SJSA1 (cell line): ENCODE results near the gene FANCD2. TPM values are rescaled to one million over a fixed set of nuclear protein-coding genes. Genes with fewer than 3 reads are reported as not detected.
"Not testable (repeated sequence)": the region's sequence is repeated elsewhere in the genome, so short reads cannot be mapped to it uniquely, and the experiment has no call there.

Experiments used
- DNase-seq, 2 experiments: peaks; one replicate each; pipeline ENCODE4 v3.0.0-alpha.2; 2015 to 2020; ENCODE audit warnings: low spot score in 2 of 2, low read depth in 1 of 2
- H3K27ac ChIP-seq: fragments of 250-450 bp; sonication (Bioruptor Pico); 2 replicates; pipeline ENCODE4 v1.5.1; 2020; ENCODE audit warnings: mild to moderate bottlenecking, moderate library complexity
- H3K27me3 ChIP-seq: fragments of 250-450 bp; sonication (Bioruptor Pico); replicated peaks from 2 replicates; pipeline ENCODE4 v1.5.1; 2020; ENCODE audit warnings: mild to moderate bottlenecking, moderate library complexity
- H3K36me3 ChIP-seq: fragments of 250-450 bp; sonication (Bioruptor Pico); 2 replicates; pipeline ENCODE4 v1.5.1; 2020; ENCODE audit warnings: mild to moderate bottlenecking
- H3K4me1 ChIP-seq: fragments of 250-450 bp; sonication (Bioruptor Pico); replicated peaks from 2 replicates; pipeline ENCODE4 v1.6.1; 2021; ENCODE audit warnings: mild to moderate bottlenecking
- H3K4me3 ChIP-seq: fragments of 250-450 bp; sonication (Bioruptor Pico); 2 replicates; pipeline ENCODE4 v1.5.1; 2020; ENCODE audit warnings: mild to moderate bottlenecking
- H3K9me3 ChIP-seq: fragments of 250-450 bp; sonication (Bioruptor Pico); replicated peaks from 2 replicates; pipeline ENCODE4 v1.5.1; 2020; ENCODE audit warnings: mild to moderate bottlenecking
- total RNA-seq: library from RNA; depleted of rRNA; stranded (reverse); fragments of >200 nt; shearing (Covaris generic); gene quantifications from 2 replicates; pipeline ENCODE4 v1.2.3, GENCODE V29; 2014

The FANCD2 gene
- total RNA-seq, 1 experiment from 2014 or later = 36.7 TPM

GRCh38 chr3:10007126-10007782 is 19.0 kb upstream of the FANCD2 start:
- H3K27me3 ChIP-seq = no peaks in the 10 kb centered on the region
- H3K9me3 ChIP-seq = no peaks in the 10 kb centered on the region
- H3K27ac ChIP-seq = no peak overlapping the region
- 0 out of 2 replicates have a peak, but pooled peaks cover 6% of the 10 kb centered on the region for H3K36me3 ChIP-seq
- peaks cover 10% of the 10 kb centered on the region for H3K4me1 ChIP-seq
- H3K4me3 ChIP-seq = no peak overlapping the region
- no peak for DNase-seq

DNA sequence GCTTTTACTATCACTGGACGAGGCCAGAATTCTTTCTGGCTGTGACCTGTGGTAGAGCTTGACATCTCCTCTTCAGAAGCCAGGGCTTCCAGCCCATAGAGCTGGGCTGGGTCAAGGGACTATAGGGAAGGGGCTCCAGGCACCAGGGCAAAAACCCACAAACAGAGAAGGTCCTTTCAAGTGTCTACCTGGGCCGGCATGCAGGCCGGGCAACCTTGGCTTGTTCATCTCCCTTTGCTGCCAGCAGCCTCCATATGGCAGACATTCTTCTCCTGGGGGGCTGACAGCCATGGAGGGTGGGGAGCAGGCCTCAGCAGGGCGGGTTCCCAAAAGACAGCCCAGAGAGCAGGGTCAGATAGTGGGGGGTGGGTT is 18.0 kb upstream of the FANCD2 start:
- not testable (repeated sequence) for H3K4me1 ChIP-seq, DNase-seq, H3K9me3 ChIP-seq, H3K27me3 ChIP-seq, H3K4me3 ChIP-seq, H3K36me3 ChIP-seq, H3K27ac ChIP-seq

DNA sequence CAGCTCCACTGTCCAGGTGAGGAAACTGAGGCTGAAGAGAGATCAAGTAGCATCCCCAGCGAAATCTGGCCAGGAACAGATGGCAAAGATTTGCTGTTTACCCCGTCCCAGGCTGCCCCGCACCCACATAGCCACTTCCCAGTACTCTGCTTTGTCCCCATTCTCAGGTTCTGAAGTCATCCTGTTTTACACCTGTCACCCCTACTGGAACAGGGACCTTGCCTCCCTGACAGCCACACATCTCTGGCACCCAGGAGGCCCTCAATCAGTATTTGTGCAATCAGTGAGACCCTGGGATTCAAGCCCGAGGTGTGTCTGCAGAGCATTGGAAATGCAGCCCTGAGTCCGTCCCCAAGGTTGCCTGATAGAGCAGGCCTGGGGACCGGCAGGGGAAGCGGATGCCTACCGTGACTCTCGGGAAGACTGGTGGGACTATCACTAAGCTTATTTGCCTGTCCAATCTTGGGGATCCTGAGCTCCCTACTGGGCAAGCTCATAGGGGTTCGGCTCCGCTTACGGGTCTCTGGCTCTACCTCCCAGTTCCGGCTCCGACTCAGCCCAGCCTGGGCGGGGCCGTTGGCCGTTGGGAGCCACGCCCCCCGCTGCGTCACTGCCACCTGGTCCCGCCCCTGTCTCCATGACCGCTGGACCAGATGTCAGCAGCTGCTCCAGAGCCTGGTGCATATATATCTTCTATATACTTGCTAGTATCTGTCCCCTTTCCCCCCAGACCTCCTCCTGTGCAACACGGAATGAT is 17.5 kb upstream of the FANCD2 start:
- Histone ChIP-seq H3K27ac (no peak overlapping the region), H3K36me3 (no peaks in the 10 kb centered on the region), H3K4me1 (peaks cover 10% of the 10 kb centered on the region), H3K9me3 (no peaks in the 10 kb centered on the region), H3K27me3 (no peaks in the 10 kb centered on the region), H3K4me3 (no peak overlapping the region)
- peak; percentile 57 to 66 for DNase-seq

DNA sequence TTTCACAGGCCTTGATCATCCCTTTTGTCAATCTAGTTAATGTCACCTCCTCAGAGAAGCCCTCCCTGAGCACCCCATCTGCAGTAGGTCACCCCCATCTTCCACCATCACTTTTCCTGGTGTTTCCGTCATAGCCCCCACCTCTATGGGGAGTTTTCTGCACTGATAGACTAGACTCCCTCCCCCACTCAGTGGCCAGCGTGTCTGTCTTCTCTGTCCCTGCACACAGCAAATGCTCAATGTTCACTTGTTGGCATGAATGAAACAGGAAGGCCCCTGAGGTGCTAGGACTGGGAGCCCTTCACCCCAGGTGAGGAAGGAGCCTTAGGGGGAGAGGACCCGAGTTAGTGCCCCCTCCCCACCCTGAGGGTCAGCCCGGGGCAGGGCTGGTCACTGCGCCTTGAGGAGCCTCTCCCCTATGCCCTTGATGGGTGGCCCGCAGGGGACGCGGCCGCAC is 15.8 kb upstream of the FANCD2 start:
- Histone ChIP-seq H3K27ac (no peak overlapping the region), H3K4me1 (peaks cover 16% of the 10 kb centered on the region), H3K9me3 (no peaks in the 10 kb centered on the region), H3K27me3 (no peaks in the 10 kb centered on the region), H3K36me3 (no peaks in the 10 kb centered on the region; the same call in 1 of the 2 replicates), H3K4me3 (peak overlapping the region; percentile 45)
- no peak for DNase-seq

- no peaks in the 10 kb centered on the region; the same call in 1 of the 2 replicates for H3K36me3 ChIP-seq
- H3K4me1 ChIP-seq = peaks cover 20% of the 10 kb centered on the region
- no peak overlapping the region for H3K27ac ChIP-seq
- no peaks in the 10 kb centered on the region for H3K27me3 ChIP-seq
- peak; percentile 73 to 94 for DNase-seq
- H3K4me3 ChIP-seq = peak overlapping the region; percentile 45
- H3K9me3 ChIP-seq = no peaks in the 10 kb centered on the region
These were observed 15.3 kb upstream of the FANCD2 start for GRCh38 chr3:10010878-10011465.

GRCh38 chr3:10011631-10012030 is 14.6 kb upstream of the FANCD2 start:
- no peaks in the 10 kb centered on the region for H3K27me3 ChIP-seq
- no peak for DNase-seq

GRCh38 chr3:10012106-10012505 is 14.1 kb upstream of the FANCD2 start:
- Histone ChIP-seq H3K27me3 (no peaks in the 10 kb centered on the region), H3K36me3 (no peaks in the 10 kb centered on the region; the same call in 1 of the 2 replicates), H3K27ac (no peak overlapping the region), H3K4me3 (no peak overlapping the region), H3K9me3 (no peaks in the 10 kb centered on the region), H3K4me1 (peaks cover 23% of the 10 kb centered on the region)
- DNase-seq = no peak

More at GRCh38 chr3:10011631-10012030, 14.6 kb upstream of the FANCD2 start:
- H3K4me1 ChIP-seq = peaks cover 23% of the 10 kb centered on the region
- no peaks in the 10 kb centered on the region; the same call in 1 of the 2 replicates for H3K36me3 ChIP-seq
- no peak overlapping the region for H3K27ac ChIP-seq
- H3K4me3 ChIP-seq = no peak overlapping the region; the same call in 1 of the 2 replicates
- H3K9me3 ChIP-seq = no peaks in the 10 kb centered on the region

DNA sequence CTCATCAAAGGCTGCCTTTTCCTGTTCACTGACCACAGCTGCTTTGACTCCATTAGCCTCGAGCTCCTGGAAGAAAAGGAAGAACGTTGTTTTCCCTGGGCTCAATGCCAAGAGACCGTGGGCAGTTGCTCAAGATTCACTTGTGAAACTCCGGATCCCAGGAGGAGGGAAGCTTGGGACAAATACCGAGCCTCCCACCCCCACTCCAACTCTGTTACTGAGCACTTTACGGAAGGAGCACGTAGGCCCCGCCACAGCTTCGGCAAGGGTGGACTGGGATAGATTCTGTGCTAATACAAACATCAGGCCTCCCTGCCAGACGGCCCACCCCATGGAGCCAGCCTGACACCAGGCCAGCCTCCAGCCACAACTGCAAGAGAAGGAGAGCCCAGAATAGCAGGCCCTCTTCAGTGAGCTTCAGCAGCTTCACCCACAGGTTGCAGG is 10.8 kb upstream of the FANCD2 start:
- Histone ChIP-seq H3K36me3 (peaks cover 10% of the 10 kb centered on the region), H3K4me1 (peaks cover 41% of the 10 kb centered on the region), H3K9me3 (no peaks in the 10 kb centered on the region), H3K27ac (peak overlapping the region; percentile 14; the same call in 1 of the 2 replicates), H3K4me3 (no peak overlapping the region), H3K27me3 (no peaks in the 10 kb centered on the region)
- DNase-seq = peak; percentile 69 to 70

GRCh38 chr3:10017636-10018292 is 8.5 kb upstream of the FANCD2 start:
- DNase-seq = peak; percentile 50 to 81
- H3K27ac ChIP-seq = no peak overlapping the region; the same call in 1 of the 2 replicates
- no peaks in the 10 kb centered on the region for H3K9me3 ChIP-seq
- H3K4me1 ChIP-seq = peaks cover 32% of the 10 kb centered on the region
- no peaks in the 10 kb centered on the region for H3K27me3 ChIP-seq
- peaks cover 24% of the 10 kb centered on the region for H3K36me3 ChIP-seq
- no peak overlapping the region for H3K4me3 ChIP-seq

- not testable (repeated sequence) for H3K27me3 ChIP-seq, DNase-seq, H3K9me3 ChIP-seq, H3K4me3 ChIP-seq
- H3K27ac ChIP-seq = peak overlapping the region; percentile 45; the same call in 1 of the 2 replicates
- peaks cover 37% of the 10 kb centered on the region for H3K4me1 ChIP-seq
- H3K36me3 ChIP-seq = peaks cover 24% of the 10 kb centered on the region
These were observed 7.4 kb upstream of the FANCD2 start for GRCh38 chr3:10018806-10019205.

GRCh38 chr3:10019326-10019725 is 6.9 kb upstream of the FANCD2 start:
- Histone ChIP-seq H3K9me3 (no peaks in the 10 kb centered on the region), H3K27me3 (no peaks in the 10 kb centered on the region), H3K4me1 (peaks cover 40% of the 10 kb centered on the region), H3K36me3 (peaks cover 24% of the 10 kb centered on the region), H3K4me3 (no peak overlapping the region), H3K27ac (no peak overlapping the region)
- no peak for DNase-seq

DNA sequence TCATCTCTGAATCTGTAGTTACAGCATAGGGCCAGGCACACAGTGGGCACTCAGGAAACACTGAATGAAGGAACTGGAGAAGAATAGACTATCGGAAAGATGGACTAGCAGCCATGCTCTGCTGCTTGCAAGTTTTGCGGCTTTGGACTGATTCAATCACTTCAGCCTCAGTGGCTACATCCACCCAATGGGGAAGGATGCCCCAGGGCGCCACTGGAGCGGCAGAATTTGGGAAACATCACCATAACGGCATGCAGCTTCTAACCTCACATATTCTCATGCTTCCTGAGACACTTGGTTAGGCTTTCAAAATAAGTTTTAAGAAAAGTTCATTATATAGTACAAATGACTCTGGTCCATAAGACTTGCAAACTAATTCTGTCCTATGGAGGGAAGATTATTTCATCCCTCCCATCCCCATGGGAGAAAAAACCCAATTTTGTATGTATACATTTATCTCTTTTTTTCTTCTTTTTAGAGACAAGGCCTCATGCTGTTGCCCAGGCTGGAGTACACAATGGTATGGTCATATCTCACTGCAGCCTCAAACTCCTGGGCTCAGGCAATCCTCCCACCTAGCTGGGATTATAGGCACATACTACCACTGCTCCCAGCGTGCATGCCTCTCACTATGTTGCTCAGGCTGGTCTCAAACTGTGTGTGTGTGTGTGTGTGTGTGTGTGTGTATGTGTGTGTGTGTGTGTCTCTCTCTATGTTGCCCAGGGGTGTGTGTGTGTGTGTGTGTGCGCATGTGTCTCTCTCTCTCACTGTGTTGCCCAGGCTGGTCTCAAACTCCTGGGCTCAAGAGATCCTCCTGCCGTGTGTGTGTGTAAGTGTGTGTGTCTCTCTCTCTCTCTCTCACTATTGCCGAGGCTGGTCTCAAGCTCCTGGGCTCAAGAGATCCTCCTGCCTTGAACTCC is 4.1 kb upstream of the FANCD2 start:
- H3K4me3 ChIP-seq = no peak overlapping the region
- H3K27ac ChIP-seq = no peak overlapping the region
- peaks cover 27% of the 10 kb centered on the region for H3K36me3 ChIP-seq
- H3K9me3 ChIP-seq = no peaks in the 10 kb centered on the region
- H3K4me1 ChIP-seq = peaks cover 31% of the 10 kb centered on the region
- no peaks in the 10 kb centered on the region for H3K27me3 ChIP-seq
- DNase-seq = no peak
